Left lung (tissue), 10 donors: Measurements from ENCODE around the gene AKR1A1. TPM values are rescaled to one million over a fixed set of nuclear protein-coding genes. Genes with fewer than 3 reads are reported as not detected.
A peak's percentile ranks its signal among the peaks of the same experiment; 100 is the strongest.

Experiments used
- ATAC-seq: fragments of 200-7000 bp; cut with Tn5 transposase; one replicate; pipeline ENCODE4 v1.9.1; 2020; ENCODE audit warnings: moderate library complexity
- DNase-seq, 4 donors: peaks; one replicate each; pipeline ENCODE4 v3.0.0-alpha.2; 2013 to 2020
- H3K27ac ChIP-seq, 2 donors: fragments of 200-600 bp; sonication (generic) in 1 of 2; one replicate each; pipeline versions ENCODE4 v1.5.0 to v1.8.0; 2020 to 2021
- H3K27me3 ChIP-seq, 2 donors: fragments of 200-600 bp; sonication (generic) in 1 of 2; one replicate each; pipeline versions ENCODE4 v1.5.0 to v1.8.0; 2020 to 2021
- H3K36me3 ChIP-seq, 2 donors: fragments of 200-600 bp; sonication (generic) in 1 of 2; one replicate each; pipeline versions ENCODE4 v1.5.0 to v1.8.0; 2020 to 2021
- H3K4me1 ChIP-seq, 2 donors: fragments of 200-600 bp; one replicate each; pipeline ENCODE4 v1.8.0; 2021
- H3K4me3 ChIP-seq, 2 donors: fragments of 200-600 bp; sonication (generic) in 1 of 2; one replicate each; pipeline versions ENCODE4 v1.5.0 to v1.8.0; 2020 to 2021; ENCODE audit warnings: mild to moderate bottlenecking in 1 of 2
- H3K9me3 ChIP-seq, 2 donors: fragments of 200-600 bp; sonication (generic) in 1 of 2; one replicate each; pipeline versions ENCODE4 v1.5.0 to v1.8.0; 2020 to 2021
- intact Hi-C, 2 donors: fragments of 100-400 bp; cut with DNase I; formaldehyde crosslinking; loops; one replicate each; pipeline versions ENCODE4 v1.11.2 to v1.14.2; 2022
- polyA plus RNA-seq, 6 donors: library from polyadenylated mRNA; unstranded; fragments of 120-200 nt; gene quantifications; one replicate each; pipeline ENCODE4 v1.2.1, GENCODE V29; 2013; ENCODE audit not compliant: insufficient read length in 6 of 6
- total RNA-seq, 2 donors: library from RNA; stranded (reverse); fragmentation: NEBNext Ultra II Directional; extraction: Animal tissue kit (Norgen Biotek cat#: 25700); gene quantifications; one replicate each; pipeline ENCODE4 v1.2.1, GENCODE V29; 2021
- TF ChIP-seq, protein P1 (sequence below), 2 donors: fragments of 200-600 bp; sonication (generic) in 1 of 2; IDR thresholded peaks; one replicate each; pipeline versions ENCODE4 v1.5.0 to v1.8.0; 2021; ENCODE audit warnings: antibody characterized with exemption in 2 of 2
- donor health status: DM: no; HTN: yes; CAD: no.
- donor health status: DM: no; HTN: no; CAD: no.

AKR1A1 gene
- total and polyA plus RNA-seq, 8 donors, result 134 to 258 (median 151) TPM

DNA sequence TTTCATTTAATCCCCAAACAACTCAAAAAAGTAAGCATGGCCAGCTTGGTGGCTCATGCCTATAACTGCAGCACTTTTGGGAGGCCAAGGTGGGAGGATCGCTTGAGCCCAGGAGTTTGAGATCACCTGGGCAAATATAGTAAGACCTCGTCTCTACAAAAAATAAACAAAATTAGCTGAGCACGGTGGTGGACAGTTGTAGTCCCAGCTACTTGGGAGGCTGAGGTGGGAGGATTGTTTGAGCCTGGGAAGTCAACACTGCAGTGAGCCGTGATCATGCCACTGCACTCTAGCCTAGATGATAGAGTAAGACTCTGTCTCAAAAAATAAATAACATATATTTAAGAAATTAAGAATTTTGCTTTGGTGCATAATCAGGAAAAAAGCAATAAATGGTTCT is 6.1 kb upstream of the AKR1A1 start:
- no peak overlapping the region for H3K4me3 ChIP-seq
- peaks cover 3 to 43% of the 10 kb centered on the region in 2 donors for H3K4me1 ChIP-seq
- H3K27ac ChIP-seq, result peak overlapping the region in 1 of 2 donors; percentile 89
- DNase-seq, result no peak
- H3K9me3 ChIP-seq, result no peaks in the 10 kb centered on the region
- TF ChIP-seq, protein P1, sequence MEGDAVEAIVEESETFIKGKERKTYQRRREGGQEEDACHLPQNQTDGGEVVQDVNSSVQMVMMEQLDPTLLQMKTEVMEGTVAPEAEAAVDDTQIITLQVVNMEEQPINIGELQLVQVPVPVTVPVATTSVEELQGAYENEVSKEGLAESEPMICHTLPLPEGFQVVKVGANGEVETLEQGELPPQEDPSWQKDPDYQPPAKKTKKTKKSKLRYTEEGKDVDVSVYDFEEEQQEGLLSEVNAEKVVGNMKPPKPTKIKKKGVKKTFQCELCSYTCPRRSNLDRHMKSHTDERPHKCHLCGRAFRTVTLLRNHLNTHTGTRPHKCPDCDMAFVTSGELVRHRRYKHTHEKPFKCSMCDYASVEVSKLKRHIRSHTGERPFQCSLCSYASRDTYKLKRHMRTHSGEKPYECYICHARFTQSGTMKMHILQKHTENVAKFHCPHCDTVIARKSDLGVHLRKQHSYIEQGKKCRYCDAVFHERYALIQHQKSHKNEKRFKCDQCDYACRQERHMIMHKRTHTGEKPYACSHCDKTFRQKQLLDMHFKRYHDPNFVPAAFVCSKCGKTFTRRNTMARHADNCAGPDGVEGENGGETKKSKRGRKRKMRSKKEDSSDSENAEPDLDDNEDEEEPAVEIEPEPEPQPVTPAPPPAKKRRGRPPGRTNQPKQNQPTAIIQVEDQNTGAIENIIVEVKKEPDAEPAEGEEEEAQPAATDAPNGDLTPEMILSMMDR (IDR thresholded peaks at IDR 0.05), result no peak
- intact Hi-C loops, result no loop called here
- no peaks in the 10 kb centered on the region for H3K27me3 ChIP-seq
- H3K36me3 ChIP-seq, result no peaks in the 10 kb centered on the region
- ATAC-seq, result no peak

DNA sequence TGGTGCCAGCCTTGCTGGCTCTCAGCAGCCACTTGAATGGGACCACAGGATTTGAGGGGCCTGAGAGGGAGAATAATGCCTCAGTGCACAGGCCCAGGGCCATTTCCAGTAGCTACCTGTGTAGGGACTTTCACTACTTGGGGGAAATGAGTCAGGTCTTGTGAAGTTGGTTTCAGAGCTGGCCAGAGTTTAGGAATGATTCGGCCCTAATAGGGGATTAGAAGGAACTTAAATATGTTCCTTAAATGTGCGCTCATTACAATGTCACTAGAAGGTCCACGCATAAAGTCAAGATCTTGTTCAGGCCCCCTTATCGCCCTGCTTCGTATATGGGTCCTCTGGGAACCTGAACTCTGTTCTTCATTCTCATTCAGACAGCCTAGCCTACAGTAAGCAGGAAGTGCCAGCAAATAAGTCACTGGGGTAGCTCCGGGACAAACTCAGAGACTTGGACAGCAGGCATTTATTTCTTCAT is 5.6 kb upstream of the AKR1A1 start:
- H3K36me3 ChIP-seq, result no peaks in the 10 kb centered on the region
- intact Hi-C loops, result no loop called here
- ATAC-seq (no peak), DNase-seq (no peak)
- H3K27ac ChIP-seq, result peak overlapping the region in 1 of 2 donors; percentile 47
- peaks cover 3 to 46% of the 10 kb centered on the region in 2 donors for H3K4me1 ChIP-seq
- no peaks in the 10 kb centered on the region for H3K9me3 ChIP-seq
- H3K4me3 ChIP-seq, result no peak overlapping the region
- TF ChIP-seq, protein P1 (IDR thresholded peaks at IDR 0.05), result no peak
- H3K27me3 ChIP-seq, result no peaks in the 10 kb centered on the region

DNA sequence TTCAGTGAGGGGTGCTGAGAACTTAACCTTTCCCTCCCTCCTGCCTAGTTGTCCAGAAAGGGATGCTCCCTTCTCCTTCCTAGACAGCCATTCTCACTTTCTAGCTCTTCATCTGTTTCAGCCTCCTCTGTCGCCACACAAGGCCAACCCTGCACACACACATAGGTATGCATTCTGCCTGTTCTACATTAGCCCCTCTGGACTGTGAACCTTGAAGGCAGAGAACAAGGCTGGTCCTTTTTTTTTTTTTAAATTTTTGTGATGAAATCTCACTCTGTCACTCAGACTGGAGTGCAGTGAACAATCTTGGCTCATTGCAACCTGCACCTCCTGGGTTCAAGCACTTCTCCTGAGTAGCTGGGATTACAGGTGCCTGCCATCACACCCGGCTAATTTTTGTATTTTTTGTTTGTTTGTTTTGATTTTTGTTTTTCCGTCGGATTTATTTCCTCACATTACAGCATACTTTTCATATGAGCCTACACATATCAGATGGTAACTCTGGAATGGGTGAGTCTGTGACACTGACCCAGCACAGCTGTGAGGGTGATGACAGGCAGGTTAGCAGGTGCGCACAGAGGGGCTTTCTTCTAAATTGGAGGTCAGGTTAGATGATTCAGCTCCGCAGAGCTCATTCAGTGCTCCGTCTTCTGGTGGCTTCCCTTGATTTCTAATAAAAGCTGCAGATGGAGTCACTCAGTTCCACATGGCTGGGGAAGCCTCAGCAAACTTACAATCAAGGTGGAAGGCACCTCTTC is 4.9 kb upstream of the AKR1A1 start:
- peak overlapping the region in 1 of 2 donors; percentile 47 for H3K27ac ChIP-seq

DNA sequence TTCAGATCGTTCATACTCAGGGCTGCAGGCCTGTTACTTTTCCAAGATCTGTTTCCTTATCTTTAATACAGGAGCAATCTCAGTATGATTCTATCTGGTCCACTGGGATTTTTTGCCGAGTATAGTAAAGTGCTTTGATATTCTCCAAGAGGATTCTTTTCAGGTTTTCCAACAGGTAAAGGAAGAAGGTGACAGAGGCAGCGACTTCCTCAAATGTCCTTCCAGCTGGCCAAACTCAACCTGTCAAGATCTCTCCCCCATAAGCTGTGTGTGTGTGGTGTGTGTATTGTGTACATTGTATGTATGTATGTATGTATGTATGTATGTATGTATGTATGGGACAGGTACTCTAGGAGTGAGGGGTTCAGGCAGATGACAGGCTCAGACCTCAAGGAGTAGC is 1.1 kb downstream of the AKR1A1 start:
- TF ChIP-seq, protein P1 (IDR thresholded peaks at IDR 0.05), result no peak
- Histone ChIP-seq H3K4me1 (peaks cover 13 to 39% of the 10 kb centered on the region in 2 donors), H3K27me3 (no peaks in the 10 kb centered on the region), H3K27ac (peak overlapping the region; percentile 90 to 92), H3K4me3 (peak overlapping the region; percentile 52 to 87), H3K9me3 (no peaks in the 10 kb centered on the region), H3K36me3 (peaks cover 0 to 38% of the 10 kb centered on the region in 2 donors)
- intact Hi-C loops, result no loop called here
- ATAC-seq (no peak), DNase-seq (no peak)

More for the DNA sequence above, 4.9 kb upstream of the AKR1A1 start:
- ATAC-seq (no peak), DNase-seq (no peak)
- TF ChIP-seq, protein P1 (IDR thresholded peaks at IDR 0.05), result no peak
- Histone ChIP-seq H3K36me3 (no peaks in the 10 kb centered on the region), H3K4me3 (no peak overlapping the region), H3K9me3 (no peaks in the 10 kb centered on the region), H3K27me3 (no peaks in the 10 kb centered on the region), H3K4me1 (peaks cover 3 to 49% of the 10 kb centered on the region in 2 donors)
- intact Hi-C loops, result no loop called here

DNA sequence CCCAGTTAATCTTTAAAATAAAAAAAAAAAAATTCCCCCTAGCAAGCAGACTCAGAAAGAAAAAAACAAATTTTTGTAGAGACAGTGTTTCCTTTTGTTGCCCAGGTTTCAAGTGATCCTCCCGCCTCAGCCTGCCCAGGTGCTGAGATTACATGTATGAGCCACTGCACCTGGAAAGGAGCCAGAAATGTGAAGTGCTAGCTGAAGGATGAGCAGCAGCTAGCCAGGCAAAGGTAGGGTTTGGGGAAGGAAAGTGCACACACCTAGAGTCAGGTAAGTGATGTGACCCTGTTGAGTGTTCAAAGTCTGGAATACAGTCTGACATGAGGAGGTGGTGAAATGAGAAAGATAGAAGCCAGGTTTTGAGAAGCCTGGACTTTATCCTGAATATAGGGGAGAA is 1.7 kb downstream of the AKR1A1 start:
- peak in 2 of 4 donors; percentile 21 to 54 for DNase-seq
- TF ChIP-seq, protein P1 (IDR thresholded peaks at IDR 0.05), result no peak

More for the DNA sequence above, 1.7 kb downstream of the AKR1A1 start:
- Histone ChIP-seq H3K4me3 (peak overlapping the region in 1 of 2 donors; percentile 87), H3K36me3 (peaks cover 0 to 38% of the 10 kb centered on the region in 2 donors), H3K4me1 (peaks cover 13 to 39% of the 10 kb centered on the region in 2 donors), H3K9me3 (no peaks in the 10 kb centered on the region), H3K27me3 (no peaks in the 10 kb centered on the region), H3K27ac (no peak overlapping the region)
- intact Hi-C loops, result no loop called here
- no peak for ATAC-seq
